Activated CD4-positive, alpha-beta T cell treated with anti-CD3 and anti-CD28 coated beads, Interleukin-2, amount 50 U/mL, for 24 hours (primary cell): Measurements from ENCODE around the gene METTL15.
"Not testable (repeated sequence)": the region's sequence is repeated elsewhere in the genome, so short reads cannot be mapped to it uniquely, and the experiment has no call there.

ENCODE experiments used
- DNase-seq, 2 donors: peaks; one replicate each; pipeline ENCODE4 v3.0.0-alpha.2; 2020; ENCODE audit warnings: low read depth in 1 of 2, low spot score in 1 of 2

METTL15 gene

DNA sequence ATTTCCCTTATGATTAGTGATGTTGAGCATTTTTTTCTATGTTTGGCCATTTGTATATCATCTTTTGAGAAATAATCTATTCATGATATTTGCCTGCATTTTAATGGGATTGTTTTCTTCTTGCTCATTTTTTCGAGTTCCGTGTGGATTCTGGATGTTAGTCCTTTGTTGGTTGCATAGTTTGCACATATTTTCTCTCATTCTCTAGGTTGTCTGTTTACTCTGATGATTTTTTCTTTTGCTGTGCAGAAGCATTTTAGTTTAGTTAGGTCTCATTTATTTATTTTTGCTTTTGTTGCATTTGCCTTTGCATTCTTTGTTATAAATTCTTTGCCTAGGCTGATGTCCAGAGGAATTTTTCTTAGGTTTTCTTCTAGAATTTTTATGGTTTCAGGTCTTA lies 87.3 kb downstream of the METTL15 start:
- DNase-seq, result no peak

DNA sequence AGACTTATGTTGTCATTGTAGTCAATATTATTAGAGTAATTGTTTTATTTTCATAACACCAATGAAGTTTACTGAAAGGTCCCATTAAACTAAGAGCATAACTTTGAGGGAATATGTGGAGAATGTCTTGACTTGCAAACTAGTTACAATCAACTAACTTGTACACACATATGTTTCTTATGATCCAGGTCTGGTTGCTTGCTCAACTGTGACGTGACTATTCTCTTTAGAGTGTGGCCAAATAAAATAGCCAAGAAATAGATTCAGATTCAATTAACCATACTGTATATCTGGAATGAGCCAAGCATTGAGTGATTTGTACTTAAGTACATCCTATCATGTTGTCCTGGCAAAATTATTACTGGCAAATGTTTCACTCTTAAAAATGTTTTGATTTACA lies 101.7 kb downstream of the METTL15 start:
- DNase-seq, result no peak

DNA sequence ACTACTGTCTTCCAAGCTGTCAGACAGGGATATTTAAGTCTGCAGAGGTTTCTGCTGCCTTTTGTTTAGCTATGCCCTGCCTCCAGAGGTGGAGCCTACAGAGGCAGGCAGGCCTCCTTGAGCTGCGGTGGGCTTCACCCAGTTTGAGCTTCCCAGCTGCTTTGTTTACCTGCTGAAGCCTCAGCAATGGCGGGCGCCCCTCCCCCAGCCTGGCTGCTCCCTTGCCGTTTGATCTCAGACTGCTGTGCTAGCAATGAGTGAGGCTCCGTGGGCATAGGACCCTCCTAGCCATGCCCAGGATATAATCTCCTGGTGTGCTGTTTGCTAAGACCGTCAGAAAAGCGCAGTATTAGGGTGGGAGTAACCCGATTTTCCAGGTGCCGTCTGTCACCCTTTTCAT lies 113.9 kb downstream of the METTL15 start:
- not testable (repeated sequence) for DNase-seq

DNA sequence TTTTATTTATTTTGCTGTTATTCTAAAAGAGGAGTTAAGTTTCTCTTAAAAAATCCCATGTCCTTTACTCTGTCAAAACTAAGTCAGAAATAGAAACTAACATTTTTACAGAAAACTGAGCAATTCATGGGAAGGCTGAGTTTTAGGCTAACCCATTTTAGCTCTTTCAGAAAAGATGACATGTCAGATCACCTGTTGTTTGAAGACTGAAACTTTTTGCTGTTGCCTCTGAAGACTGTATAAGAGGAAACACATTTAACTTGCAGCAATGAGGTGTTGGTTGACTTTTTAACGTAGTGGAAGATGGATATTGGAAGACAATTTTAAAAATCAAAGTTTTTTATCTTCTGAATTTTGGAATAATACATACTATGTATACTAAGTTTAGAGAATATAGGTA lies 115.4 kb downstream of the METTL15 start:
- no peak for DNase-seq

DNA sequence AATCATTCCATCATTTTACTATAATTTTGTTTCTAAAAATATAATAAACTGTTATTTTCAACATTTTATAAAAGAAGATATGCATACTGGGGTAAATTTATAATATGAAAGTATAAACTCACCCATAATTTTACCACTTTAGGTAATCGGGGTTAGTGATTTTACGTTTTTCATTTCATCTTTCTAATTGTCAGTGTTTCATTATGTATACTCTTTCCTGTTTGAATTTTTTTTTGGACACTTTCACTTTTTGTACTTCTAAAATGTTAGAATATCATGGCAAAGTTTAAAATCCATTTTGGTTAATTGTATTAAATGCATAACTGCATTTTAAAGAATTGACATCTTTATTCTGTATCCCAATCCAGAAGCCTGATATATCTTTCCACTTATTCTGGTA lies 115.8 kb downstream of the METTL15 start:
- DNase-seq, result no peak

DNA sequence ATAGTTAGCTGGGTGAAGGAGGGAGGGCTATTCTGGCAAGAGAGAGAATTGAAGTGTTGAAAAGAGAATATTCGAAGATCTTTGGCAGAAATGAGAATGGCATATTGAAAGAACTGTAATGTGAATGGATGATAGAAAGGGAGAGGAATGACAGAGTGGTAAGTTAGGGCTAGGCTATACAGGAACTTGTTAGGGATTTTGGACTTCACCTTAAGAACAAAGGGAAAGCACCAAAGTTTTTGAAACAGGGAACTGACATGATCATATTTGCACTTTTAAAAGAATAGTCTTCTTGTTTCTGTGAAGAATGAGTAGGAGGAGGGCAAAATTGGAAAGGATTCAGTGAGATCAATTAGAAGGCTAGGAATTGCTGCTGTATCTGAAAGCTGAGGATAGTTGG lies 119.3 kb downstream of the METTL15 start:
- DNase-seq, result no peak

DNA sequence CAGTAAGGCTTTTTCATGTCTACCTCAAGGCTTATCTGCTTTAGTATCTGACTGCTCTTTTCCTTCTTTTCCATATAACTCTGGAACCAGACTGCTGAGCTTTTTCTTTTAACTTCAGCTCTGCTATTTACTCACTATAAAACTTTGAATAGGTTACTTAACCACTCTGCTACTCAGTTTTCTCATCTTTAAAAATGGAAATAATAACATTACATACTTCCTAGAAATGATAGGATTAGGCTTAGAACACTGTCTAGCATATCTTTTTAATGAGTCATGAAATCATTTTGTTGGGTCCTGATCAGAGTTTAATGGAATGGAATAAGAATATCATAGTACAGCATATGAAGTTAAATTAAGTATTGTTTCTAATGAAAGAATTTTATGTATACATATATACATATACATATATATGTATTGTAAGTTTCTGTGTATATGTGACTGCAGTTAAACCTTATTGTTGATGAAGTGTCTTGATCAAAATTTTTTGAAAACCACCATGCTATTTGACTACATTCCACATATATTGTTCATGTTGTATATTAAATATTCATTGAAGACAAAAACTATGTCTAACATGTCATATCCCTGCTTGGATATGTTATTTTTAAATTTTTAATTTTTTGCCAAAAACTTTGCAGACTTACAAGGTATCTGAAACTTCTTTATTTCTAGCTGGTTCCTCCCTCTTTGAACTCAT lies 120.2 kb downstream of the METTL15 start:
- no peak for DNase-seq

DNA sequence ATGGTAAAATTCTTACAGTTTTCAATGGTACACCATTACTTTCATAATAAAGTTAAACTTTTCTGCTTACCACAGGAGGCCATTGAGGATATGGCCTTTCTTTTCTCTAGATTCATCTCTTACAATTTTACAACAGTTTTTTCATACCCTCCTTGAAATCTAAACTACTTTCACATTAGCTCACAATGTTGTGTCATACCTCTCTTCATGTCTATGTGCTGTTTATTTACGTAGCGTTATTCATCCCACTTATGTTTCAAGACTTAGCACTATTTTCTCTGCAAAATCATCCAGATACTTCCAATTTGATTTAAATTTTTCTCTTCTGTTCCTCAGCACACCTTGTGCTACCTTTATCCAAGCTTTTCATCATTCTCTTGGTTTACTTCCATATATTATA lies 123.3 kb downstream of the METTL15 start:
- DNase-seq, result no peak

DNA sequence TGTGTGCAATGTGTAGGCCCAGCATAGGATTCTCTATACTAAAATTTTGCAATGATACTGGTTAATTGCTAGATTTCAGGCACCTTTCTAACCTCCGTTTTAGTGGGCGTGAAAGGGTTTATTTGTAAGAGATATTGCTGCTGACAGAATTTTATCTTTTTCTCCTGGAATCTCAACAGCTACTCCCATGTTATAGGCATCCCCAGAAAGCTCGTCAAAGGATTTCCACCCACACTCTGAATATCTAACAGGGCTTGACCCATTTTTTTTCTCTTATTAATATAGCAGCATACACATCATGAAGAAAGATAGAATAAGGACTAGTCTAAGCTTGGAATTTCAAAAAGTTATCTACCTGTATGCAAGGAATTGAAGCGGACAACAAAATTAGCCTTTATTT lies 124.5 kb downstream of the METTL15 start:
- no peak for DNase-seq

DNA sequence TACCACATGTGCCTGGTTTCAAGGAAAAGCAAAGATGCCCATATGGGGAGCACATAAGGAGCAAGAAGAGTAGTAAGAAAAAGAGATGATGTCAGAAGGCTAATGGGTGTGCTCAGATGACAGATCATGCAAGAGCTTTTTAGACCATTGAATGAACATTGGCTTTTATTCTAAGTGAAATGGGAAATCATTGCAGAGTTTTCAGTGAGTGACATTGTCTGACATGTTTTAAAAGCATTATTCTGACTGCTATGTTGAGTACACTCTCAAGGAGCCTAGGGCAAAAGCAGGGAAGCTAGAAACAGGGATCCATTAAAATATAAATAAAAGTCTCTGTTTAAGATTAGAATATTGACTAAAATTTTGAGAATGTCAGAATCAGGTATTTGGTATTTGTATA lies 133.6 kb downstream of the METTL15 start:
- DNase-seq, result no peak

DNA sequence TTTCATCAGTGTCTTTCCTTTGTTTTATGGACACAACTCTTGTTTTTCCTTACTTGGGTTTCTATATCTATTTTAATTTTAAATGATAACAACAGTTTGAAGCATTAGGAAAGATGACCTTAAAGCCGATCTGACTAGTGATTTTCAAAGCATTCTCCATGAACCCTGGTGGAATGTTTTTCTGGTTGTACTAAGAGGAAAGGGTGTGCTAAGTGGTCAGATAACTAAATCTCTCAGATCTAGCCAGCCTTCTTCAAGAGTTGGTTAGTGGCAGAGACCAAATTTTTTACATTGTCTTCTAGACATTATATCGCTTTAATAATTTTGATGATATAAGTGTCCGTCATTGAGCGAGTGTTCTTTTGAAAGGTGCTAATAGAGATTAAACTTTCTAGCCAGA lies 134.4 kb downstream of the METTL15 start:
- no peak for DNase-seq

DNA sequence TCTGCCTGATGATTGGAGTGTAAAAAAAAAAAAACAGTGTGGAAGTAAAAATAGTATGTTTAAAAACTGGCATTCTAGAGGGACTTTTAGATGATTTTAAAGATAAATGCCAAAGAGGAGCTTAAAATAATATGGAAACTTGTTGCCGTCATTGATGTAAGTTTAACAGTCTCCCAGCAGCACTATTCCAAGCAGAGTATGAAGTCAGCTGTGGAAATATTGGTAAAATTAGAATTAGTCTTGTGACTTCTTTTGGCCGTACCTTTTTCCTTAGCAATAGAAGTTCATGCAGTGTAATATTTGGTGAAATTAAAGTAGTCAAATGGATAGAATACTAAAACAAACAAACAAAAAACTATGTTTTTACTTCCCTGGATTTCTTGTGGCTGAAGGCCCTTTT lies 134.9 kb downstream of the METTL15 start:
- DNase-seq, result no peak

DNA sequence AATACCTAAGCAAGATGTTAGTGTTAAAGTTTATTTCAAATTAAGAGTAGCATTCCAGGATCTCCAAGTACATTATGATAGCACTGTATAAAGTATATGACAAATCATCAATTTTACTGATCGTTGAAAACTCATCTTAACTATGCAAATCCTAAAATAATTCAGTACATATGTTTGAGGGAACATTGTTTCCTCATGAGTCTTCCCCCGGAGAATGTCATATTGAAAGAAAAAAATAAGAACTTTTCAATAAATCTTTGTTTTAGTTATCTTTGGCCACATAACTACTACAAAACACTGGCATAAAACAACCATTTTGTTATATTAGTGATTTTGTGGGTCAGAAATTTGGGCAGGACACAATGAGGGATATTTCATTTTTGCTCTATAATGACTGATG lies 135.4 kb downstream of the METTL15 start:
- no peak for DNase-seq

DNA sequence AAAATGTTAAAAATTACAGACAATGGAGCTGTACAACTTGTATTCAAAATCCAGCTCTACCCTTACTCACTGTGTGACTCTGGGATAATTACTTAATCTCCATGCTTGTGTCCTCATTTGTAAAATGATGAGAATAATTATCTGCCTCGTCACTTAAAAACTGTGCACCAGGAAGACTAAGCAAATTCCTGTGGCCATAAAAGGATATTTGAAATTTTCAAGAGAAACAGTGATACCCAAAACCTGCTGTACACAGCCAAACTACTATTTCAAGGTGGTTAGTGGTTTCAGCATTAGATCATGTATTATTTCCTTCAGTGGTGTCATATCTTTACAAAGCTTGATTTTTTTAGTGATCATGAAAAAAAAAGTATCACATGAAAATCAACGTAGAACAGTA lies 136.9 kb downstream of the METTL15 start:
- DNase-seq, result no peak

DNA sequence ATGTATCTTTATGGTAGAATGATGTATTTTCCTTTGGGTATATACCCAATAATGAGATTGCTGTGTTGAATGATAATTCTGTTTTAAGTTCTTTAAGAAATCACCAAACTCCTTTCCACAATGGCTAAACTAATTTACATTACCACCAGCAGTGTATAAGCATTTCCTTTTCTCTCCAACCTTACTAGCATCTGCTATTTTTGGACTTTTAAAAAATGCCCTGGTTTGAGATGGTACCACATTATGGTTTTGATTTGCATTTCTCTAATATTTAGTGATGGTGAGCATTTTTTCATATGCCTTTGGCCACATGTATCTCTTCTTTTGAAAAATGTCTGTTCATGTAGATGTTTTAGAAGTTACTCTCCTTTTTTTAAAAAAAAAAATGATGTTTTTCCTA lies 142.0 kb downstream of the METTL15 start:
- DNase-seq, result no peak

DNA sequence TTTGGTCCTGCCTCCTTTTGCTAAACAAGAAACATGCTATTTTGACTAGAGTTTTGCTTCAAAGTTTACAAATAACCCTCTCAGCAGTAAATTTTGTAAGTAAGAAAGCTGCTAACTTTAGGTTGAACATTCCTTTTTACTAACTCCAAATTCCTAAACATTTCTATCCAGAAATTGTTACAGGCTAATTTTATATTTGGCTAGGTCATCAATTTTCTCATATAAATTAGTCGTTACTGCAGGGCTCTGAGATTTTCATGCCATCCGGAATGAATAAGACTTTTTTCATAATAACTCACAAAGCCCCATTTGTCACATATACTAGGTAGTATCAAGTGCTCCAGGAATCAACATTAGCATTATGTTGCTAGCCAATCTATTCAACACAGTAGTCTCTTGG lies 143.1 kb downstream of the METTL15 start:
- no peak for DNase-seq

DNA sequence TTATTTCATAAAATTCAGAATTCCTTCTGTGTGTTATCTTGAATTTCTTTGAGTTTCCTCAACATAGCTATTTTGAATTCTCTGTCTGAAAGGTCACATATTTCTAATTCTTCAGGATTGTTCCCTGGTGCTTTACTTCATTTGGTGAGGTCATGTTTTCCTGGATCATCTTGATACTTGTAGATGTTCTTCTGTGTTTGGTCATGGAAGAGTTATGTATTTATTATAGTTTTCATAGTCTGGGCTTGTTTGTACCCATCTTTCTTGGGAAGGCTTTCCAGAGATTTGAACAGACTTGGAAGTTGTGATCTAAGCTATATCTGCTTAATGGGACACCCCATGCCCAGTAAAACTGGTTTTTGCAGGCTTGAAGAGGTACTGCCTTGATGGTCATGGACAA lies 149.6 kb downstream of the METTL15 start:
- DNase-seq, result no peak

DNA sequence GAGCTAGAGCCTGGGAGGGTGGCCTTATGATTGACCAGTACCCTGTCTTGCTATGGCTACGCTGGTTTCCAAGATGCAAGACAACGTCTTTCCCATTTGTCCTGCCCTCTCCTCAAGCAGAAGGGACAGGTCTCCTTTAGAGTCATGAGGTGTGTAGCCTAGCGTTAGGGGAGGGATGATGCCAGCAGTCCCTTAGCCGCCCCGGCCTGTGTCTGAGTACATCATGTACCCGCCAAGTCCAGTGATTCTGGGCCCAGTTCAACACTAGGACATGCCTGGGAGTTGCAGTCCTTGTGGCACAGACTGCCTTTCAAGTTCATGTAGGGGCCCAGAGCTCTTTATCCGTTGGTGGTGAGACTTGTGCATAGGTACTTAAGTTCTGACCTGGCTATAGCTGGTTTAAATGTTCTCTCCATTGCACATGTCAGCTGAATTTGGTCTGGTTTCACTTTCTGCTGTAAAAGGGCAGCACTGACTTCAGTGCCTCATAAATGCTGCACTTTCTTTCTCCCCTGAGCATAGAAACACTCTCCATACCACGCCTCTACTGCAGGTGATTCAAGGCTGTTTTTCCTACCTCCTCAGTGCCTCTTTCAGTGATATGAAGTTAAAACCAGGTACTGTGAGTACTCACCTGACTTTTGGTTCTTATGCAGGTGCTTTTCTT lies 151.1 kb downstream of the METTL15 start:
- no peak for DNase-seq

DNA sequence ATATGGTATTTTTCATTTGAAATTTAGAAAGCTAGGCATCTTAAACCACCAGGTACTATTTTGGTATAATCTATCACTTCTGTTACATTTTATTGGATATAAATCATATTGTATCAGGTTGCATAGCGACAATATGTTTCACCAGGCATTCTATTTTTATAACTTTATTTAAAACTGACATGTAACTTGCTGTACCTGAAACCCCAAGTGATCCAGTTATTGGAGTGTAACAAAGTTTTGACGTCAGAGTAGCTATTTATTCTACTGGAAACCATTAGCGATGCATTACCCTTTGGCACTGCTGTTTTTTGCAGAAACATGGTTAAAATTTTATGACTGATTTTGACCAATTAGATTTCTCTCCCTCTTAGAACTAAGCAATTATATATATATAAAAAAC lies 160.7 kb downstream of the METTL15 start:
- no peak for DNase-seq

DNA sequence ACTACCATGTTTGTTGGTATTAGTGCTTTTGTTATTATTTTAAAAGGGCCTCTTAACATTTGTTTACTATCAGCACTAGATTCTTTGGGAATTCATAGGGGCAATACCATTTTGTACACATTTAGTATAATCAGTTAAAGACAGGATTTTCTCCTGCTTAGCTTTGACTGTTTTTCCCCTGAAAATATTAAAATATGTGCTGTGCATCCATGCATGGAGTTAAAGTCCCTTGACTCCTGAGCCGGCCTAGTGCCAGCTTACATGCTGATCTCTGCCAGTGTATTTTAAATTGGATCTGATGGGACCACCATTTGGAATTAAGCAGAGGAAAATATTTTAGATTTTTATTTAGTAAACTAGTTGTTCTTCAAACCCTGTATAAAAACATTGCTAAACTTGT lies 161.4 kb downstream of the METTL15 start:
- DNase-seq, result no peak

DNA sequence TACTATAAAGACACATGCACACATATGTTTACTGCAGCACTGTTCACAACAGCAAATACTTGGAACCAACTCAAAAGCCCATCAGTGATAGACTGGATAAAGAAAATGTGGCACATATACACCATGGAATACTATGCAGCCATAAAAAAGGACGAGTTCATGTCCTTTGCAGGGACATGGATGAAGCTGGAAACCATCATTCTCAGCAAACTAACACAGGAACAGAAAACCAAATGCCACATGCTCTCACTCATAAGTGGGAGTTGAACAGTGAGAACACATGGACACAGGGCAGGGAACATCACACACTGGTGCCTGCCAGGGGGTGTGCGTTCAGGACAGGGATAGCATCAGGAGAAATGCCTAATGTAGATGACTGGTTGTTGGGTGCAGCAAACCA lies 164.1 kb downstream of the METTL15 start:
- DNase-seq, result not testable (repeated sequence)

DNA sequence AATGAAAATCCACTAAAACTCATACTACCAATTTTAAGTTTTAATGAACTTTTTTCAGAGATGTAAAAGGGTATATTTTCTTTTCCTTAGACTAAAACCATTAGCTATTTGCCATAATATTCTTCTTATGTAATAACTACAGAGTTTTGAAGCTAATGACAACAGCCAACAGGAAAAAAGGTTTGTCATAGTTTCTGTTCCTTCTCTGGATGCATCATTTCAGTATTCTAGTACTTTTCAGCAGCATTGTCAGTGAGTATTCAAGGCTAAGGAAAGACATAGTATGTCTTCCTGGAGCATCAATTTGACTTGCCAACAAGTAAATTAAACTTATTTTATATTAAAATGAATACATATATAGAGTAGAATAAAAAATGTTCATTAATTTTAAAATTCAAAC lies 166.0 kb downstream of the METTL15 start:
- DNase-seq, result no peak

DNA sequence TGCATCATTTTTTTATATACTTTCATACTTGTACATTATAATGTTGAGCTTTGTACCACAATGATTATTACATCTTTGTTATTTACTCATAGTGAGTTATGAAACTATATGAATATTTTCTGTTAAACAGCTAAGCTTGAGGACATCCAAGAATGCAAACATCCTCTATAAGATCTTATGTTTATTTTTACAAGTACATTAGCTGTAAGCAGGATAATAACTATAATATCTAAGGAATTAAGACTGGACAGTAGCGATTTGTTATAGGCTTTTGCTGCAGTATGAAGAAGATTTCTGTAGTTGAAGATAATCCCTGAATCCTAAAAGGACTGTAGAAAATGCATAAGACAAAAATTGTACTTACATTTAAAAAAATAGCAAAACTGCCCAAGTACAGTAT lies 176.0 kb downstream of the METTL15 start:
- DNase-seq, result no peak
